ENCODE data around the gene TMEM190.

GRCh38 chr19:55372316-55373081 is 4.1 kb upstream of the TMEM190 start:
- TF ChIP-seq CTCF (IDR thresholded peaks at IDR 0.05; ENCODE audit: low read depth, low read length) (no peak), POLR2A (IDR thresholded peaks at IDR 0.05; ENCODE audit: extremely low read depth, insufficient read length) (no peak)
